T47D (cell line): ENCODE measurements around the gene ASS1.

Source experiments
- DNase-seq, 2 experiments: peaks; one replicate each; pipeline versions ENCODE4 v3.0.0 to v3.0.0-alpha.2; 2011 to 2012; ENCODE audit warnings: low read depth in 1 of 2, low spot score in 1 of 2
- JUND ChIP-seq: IDR thresholded peaks from 2 replicates; pipeline ENCODE4 v1.6.1; 2012; ENCODE audit warnings: low read depth
- in situ Hi-C: cut with HindIII; loops from 2 replicates; pipeline ENCODE4 v1.10.0; 2016; ENCODE audit warnings: low sequenced_read_pairs, low pct_unique_long_range_greater_than_20kb

Gene ASS1

DNA sequence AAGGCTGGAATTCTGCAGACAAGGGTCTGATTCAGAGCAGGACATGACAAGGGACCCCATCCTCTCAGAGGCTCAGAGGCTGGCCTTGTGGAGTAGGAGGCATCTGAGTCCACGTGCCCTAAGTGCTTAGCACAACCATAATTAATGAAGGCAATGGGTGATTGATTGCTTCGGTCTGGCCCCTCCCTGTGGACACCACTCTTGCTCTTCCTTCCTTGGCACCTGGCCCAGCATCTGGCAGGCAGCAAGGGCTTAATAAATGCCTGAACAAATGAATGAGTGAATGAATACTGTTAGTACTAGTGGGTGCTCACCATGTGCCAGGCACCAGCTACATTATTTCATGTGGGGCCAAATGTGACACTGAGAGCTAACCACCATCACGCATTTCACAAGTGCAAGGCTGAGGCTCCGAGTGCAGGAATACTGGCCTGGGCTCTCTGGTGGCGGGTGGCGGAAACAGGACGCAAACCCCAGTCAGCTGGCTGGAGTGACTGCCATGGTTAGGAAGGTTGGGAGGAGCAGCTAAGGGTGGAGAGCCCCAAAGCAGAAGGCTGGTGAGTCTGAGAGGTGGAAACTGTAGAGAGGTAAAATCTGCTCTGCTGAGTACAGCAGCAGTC, 53.6 kb downstream of the ASS1 start:
- DNase-seq: peak in 1 of 2 experiments; percentile 22
- in situ Hi-C loops: no loop called here
- TF ChIP-seq JUND: no peak

DNA sequence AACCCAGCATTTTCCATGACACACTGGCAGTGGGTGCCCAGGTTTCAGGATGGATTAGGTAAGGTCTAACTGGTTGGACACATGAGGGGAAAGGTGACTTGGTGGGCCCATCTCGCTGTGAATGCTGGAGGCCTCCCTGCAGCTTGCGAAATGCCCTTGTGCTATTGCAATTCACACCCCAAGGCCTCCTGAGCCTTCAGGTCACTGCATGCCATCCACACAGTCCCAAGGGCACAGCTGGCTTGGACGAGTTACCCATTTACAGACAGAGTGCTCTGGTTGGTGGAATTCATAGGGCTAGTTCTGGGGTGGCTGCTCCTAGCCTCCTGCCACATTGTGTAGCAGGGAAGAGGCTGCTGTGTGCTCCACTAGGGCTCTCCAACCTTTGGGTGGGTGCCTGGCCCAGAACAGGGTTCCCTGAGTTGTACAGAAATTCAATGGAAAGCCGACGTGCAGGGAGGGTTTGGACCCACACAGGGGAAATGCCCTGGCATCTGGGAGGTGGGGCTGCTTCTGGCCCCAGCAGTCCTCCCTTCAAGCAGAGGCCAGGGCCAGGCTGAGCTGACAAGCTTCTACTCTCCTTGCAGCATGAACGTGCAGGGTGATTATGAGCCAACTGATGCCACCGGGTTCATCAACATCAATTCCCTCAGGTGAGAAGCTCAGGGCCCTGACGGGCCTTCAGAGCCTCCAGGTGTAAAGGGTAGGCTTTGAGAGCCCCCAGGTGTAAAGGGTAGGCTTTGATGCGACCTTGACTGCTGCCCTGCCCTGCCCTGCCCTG, 54.3 kb downstream of the ASS1 start:
- in situ Hi-C loops: no loop called here
- no peak for TF ChIP-seq JUND
- no peak for DNase-seq

DNA sequence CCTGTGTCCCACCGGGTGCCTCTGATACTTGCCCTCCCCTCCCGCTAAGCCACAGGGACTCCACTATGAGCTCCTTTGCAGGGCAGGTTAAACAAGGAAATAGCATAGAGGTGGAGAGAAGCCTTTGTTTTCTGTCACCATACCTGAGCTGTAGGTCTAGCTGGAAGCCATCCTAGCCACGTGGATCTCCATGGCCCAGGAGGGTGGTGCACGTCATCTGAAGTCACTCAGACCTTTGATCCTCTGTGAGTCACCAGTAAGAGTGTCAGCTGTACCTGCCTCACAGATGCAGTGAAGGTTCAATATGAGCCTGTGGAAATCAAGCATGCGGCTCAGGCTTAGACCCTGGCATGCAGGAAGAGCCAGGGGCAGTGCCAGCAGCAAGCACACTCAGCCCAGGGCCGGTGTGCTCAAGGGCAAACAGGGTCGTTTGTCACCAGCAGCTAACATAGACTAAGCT, 55.1 kb downstream of the ASS1 start:
- no peak for TF ChIP-seq JUND
- in situ Hi-C loops: no loop called here
- DNase-seq: peak; percentile 42 to 72

DNA sequence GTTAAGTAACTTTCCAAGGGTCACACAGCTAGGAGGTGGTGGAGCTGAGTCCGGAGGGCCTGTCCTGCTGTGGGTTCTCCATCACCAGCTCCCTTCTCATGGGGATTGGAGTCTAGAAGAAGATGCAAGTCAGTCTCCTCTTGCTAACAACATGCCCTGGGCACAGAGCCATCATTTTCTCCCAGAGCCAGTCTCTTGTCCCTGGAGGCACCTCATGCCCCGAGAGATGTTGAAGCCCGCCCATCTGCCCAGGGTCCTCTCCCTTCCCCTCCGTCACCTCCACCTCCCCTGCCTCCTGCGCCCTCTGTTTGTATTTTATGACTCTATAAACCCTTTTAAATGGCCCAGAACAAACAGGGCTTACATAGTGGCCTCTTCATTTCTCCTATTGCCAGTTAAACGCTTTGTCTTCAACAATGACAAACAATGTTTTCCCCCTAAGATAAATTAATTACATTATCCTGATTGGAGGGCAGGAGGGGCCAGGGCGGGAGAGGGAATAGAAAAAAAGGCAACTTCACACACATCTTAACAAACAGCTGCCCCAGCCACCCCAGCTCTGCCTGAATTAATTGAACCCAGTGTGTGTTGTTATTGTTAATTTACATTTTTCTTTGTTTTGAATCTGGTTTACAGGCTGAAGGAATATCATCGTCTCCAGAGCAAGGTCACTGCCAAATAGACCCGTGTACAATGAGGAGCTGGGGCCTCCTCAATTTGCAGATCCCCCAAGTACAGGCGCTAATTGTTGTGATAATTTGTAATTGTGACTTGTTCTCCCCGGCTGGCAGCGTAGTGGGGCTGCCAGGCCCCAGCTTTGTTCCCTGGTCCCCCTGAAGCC, 55.8 kb downstream of the ASS1 start:
- in situ Hi-C loops: no loop called here
- no peak for DNase-seq
- TF ChIP-seq JUND: no peak

DNA sequence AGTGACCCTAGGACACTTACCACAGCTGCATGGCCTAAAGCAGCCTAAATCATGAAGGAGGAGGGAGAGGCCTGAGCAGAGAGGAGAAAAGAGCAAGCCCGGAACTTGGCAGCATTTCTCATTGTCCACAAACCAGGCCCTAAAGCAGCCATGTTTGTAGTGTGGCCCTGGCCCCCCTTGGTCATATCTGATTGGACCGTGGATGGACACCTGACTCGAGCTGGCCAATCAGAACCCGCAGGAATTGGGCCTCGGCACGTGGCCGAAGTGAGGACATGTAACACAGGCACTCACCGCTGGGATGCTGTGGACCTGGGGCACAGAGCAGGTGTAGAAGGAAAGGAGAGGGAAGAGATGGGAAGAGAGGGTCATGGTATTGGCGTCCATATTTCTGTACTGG, 56.9 kb downstream of the ASS1 start:
- in situ Hi-C loops: no loop called here
- DNase-seq: no peak
- no peak for TF ChIP-seq JUND

DNA sequence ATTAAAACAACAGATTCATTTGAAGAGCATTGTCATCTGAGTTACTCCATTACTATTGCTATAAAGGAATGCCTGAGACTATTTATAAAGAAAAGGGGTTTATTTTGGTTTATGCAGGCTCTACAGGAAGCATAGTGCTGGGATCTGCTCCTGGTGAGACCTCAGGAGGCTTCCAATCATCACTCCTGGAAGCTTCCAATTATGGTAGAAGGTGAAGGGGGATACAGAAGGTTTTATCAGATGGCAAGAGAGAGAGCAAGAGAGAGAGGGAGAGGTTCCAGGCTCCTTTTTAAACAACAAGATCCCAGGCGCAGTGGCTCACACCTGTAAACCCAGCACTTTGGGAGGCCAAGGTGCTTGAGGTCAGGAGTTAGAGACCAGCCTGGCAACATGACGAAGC, 63.5 kb downstream of the ASS1 start:
- TF ChIP-seq JUND: no peak
- no peak for DNase-seq
- in situ Hi-C loops: no loop called here

DNA sequence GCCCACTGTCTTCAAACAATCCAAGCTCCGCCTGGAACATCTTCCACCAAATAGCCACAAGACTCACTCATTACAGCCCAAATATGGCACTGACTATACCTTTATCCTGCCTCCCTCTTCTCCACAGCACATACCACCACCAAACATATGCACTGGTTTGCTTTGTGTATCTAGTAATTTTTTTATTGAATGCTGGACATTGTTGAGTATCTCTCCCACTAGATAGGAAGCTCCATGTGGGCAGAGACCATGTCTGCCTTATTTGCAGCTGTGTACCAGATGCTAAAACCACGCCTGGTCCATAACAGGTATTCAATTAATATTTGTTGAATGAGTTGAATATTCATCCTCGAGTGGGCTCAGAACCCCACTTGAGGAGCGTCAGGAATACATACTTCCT, 67.4 kb downstream of the ASS1 start:
- DNase-seq: no peak
- no peak for TF ChIP-seq JUND
- in situ Hi-C loops: no loop called here

DNA sequence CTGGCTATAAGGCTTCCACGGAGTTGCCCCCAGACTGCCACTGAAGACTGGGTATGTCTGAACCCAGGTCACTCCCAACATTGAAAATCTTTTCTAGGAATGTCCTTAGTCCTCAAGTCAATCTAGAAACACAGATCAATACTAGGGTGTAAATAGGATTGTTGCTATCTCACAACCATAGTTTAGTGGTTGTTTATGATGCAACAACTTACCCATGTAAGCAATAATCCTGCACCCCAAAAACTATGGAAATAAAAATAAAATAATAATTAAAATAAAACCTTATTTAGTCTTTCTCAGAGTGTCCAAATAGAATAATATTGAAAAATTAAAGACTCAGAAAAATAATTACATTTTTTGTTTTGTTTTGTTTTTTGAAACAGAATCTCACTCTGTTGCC, 68.3 kb downstream of the ASS1 start:
- in situ Hi-C loops: no loop called here
- no peak for TF ChIP-seq JUND
- DNase-seq: no peak

DNA sequence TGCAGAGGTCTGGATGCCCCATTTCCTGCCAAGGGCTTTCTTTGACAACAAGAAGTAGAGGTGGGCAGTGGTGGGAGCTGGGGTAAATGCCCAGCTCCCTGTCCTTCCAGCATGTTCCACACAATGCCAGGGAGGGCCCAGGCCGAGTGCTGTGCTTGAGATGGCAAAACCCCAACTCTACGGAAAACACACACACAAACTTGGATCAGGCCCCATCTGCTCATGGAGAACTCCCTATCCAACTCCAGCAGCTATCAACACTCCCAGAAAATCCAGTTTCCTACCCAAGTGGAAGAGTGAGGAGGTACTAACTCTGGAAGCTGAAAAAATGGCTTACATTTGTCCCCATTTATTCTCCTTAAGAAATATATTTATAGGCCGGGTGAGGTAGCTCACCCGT, 73.5 kb downstream of the ASS1 start:
- TF ChIP-seq JUND: no peak
- in situ Hi-C loops: no loop called here
- DNase-seq: no peak

DNA sequence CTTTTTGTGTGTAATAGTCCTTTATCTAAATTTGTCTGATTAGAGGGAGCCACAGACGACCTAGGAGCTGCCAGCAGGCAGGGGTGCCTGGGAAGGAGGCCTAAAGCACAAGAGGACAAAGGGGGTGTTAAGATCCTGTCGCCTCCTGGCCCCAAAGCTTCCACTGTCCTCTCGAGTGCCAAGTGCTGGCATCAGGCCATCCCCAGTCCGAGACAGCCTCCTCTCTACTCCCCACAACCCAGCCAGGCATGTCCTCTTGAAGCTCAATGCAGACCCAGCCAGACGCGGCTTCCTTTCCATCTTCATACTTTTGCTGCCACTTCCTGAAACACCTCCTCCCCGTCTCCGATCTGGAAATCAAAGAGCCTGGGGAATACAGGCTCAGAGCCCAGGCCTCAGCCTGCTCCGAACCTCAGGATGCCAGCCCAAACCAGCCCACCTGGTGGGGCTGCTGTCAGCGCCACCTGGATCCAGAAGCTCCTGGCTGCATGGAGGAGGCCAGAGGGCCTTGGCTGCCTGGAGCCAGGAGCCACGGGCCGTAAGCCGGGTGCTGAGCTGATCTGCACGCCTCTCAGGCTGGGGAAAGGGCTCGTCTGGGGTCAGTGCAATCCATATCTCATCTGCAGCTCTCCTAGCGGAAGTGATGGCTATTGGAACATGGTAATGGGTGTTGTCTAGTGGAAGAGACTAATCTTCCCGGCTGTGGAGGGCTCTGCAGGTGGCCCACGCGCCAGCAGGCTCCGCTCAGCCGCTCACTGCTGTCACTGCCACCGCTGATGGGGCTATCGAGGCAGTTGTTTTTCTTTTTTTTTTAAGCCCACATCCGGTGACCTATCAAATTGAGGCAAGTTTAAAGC, 74.4 kb downstream of the ASS1 start:
- DNase-seq: no peak
- no peak for TF ChIP-seq JUND
- in situ Hi-C loops: no loop called here

DNA sequence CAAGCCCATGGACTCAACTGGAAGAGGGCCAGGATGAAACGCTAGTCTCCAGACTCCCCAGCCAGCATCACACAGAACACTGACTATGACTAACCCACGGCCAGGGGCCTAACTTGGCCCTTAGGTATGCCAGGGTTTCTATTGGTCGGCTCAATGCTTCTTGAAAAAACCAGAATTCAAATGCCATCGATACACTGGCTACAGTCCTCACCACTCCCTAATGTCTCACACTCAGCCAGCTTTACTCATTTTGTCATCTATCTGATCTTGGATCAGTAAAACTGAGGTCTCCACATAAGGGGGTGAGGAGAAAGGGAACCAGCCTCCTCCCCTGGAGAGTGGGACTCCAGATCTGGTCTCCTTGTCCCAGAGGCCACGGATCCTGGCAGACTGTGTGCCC, 75.2 kb downstream of the ASS1 start:
- DNase-seq: no peak
- in situ Hi-C loops: no loop called here
- TF ChIP-seq JUND: no peak

DNA sequence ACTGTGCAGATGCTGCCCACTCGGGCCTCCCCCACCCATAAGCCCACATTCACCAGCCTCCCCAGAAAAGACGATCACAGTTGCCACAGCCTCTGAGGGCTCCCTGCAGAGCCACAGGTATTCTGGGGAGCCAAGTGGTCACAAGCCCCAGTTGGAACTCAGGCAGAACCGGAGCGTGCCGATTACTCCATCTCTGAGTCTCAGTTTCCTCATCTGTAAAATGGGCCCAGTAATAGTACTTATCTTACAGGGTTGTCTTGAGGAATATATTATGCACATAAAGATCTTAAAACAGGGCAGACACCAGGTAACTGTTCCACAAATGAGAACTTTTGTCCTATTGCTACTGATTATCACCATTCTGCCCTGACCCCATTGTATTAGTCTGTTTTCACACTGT, 77.0 kb downstream of the ASS1 start:
- TF ChIP-seq JUND: no peak
- DNase-seq: no peak
- in situ Hi-C loops: no loop called here
